ENCODE results near the gene ZFYVE9.

DNA sequence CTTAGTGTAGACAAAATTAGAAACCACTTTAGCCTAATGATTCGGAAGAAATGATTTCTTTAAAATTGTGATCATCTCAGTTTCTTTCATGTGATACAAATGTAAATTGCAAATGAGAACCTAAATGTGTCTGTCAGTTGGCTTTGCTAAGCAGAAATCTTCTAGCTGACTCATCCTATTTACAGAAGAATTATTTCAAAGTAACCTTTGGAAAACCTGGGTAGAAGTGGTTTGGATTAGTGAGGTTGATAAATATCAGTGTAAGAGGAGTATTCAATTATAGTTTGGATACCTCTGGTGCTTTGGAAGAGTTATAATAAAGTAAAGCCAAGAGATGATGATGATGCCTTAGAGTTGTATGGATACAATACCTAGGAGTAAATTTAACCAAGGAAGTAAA lies 186.7 kb downstream of the ZFYVE9 start:
- TF ChIP-seq, protein P1, sequence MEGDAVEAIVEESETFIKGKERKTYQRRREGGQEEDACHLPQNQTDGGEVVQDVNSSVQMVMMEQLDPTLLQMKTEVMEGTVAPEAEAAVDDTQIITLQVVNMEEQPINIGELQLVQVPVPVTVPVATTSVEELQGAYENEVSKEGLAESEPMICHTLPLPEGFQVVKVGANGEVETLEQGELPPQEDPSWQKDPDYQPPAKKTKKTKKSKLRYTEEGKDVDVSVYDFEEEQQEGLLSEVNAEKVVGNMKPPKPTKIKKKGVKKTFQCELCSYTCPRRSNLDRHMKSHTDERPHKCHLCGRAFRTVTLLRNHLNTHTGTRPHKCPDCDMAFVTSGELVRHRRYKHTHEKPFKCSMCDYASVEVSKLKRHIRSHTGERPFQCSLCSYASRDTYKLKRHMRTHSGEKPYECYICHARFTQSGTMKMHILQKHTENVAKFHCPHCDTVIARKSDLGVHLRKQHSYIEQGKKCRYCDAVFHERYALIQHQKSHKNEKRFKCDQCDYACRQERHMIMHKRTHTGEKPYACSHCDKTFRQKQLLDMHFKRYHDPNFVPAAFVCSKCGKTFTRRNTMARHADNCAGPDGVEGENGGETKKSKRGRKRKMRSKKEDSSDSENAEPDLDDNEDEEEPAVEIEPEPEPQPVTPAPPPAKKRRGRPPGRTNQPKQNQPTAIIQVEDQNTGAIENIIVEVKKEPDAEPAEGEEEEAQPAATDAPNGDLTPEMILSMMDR (IDR thresholded peaks at IDR 0.05; ENCODE audit: insufficient read depth, low read depth, low read length), result no peak
- TF ChIP-seq EZH2 (IDR thresholded peaks at IDR 0.05; ENCODE audit: insufficient read depth, low read length), result no peak

Measured in astrocyte (in vitro differentiated cells and primary cell).